ENCODE measurements around the gene RTP3.

Gene RTP3

GRCh38 chr3:46469680-46470357, 28.0 kb upstream of the RTP3 start:
- DNase-seq (ENCODE audit: low read depth) = no peak

- DNase-seq (ENCODE audit: low read depth) = no peak
Observed at GRCh38 chr3:46470831-46471230, 26.9 kb upstream of the RTP3 start.

DNA sequence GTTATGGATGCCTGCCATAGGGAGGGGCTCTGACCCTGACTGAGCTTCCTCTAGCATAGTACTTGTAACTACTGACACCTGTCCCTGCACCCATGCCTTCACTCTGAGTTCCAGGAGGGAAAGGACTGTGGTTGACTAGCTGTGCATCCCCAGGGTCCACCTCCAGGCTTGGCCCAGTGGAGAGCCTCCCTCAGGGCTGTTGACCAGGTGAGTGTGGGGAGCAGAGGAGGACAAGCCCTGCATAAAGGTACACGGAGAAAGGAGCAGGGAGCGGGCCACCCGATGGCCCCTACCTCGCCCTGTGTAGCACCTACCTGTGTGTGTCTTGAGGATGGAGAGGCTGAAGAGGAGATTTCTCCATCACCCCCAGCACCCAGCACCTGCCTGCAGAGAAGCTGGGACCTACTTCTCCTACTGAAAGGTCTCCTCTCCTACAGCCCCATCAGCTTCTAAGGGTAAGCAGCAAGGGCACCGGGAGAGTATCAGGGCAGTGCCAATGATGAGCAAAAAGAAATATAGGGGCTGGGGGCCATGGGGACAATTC, 26.3 kb upstream of the RTP3 start:
- DNase-seq (ENCODE audit: low read depth) = no peak

GRCh38 chr3:46472736-46473135, 25.0 kb upstream of the RTP3 start:
- DNase-seq (ENCODE audit: low read depth) = no peak

DNA sequence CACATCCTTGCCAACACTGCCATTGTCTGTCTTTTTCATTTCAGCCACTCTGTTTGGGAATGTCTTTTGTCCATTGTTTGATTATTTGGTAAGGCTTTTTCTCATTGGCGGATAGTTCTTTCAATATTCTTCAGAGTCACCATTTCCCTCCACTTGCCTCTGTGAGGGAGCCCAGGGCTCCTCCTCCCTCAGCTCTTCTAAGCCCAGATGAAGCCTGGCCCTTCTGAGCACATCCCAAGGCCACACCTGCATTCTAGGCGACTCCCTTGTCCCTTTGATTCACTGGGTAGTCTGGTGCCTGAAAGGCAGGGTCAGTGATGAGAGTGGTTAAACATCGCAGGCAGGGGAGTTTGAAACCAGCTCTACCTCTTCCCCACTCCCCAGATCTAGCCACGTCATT, 20.6 kb upstream of the RTP3 start:
- DNase-seq (ENCODE audit: low read depth) = no peak

DNA sequence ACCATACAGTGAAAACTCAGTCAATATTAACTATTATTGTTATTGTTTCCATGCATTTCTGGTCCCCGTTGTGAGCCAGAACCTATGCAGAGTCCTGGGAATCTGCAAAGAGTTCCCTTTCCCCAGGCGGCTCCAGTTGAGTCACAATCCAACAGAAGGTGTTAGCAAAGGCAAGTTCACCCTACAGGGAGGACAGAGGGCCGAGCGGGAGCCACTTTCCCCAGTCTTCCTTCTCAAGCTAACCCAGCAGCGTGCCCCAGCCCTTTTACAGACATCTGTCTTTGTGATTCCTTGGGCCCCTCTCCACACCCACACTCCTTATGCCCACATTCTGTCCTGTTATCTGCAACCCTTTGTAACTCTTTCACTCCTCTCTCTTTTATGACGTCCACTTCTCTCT, 20.0 kb upstream of the RTP3 start:
- DNase-seq (ENCODE audit: low read depth) = no peak

GRCh38 chr3:46478341-46478740, 19.4 kb upstream of the RTP3 start:
- DNase-seq (ENCODE audit: low read depth) = no peak

DNA sequence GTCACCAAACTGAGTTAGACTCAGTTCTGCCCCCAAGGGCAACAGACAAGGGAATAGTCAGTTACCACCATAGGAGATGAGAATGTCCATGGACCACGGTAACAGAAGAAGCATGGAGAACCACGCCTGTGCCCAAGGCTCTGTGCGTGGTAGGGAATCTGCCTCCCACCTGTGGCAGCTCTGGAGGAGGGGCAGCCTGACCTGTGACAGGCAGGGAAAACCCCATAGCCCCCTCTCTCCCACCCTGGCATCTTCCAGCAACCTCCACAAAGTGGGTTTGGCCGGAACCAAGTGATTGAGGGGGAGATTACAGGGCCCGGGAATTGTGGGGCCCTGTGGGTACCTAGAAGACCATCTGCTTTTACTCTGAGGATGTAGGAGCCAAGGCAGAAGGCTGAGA, 18.8 kb upstream of the RTP3 start:
- no peak for DNase-seq (ENCODE audit: low read depth)

DNA sequence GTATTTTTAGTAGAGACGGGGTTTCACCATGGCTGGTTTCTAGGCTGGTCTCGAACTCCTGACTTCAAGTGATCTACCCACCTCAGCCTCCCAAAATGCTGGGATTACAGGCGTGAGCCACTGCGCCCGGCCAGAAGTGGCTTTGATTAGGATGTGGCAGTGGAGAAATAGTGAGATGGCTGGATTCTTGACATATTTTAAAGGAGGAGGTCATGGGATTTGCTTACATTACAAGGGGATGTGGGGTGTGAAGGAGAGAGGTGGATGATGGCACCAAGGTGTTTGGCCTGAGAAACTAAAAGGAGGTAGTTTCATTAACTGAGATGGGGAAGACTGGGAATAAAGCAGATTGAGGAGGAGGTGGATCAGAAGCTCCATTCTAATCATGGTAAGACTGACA, 18.1 kb upstream of the RTP3 start:
- peak; percentile 43 for DNase-seq (ENCODE audit: low read depth)

- no peak for DNase-seq (ENCODE audit: low read depth)
Observed at GRCh38 chr3:46480491-46481195, 17.1 kb upstream of the RTP3 start.

DNA sequence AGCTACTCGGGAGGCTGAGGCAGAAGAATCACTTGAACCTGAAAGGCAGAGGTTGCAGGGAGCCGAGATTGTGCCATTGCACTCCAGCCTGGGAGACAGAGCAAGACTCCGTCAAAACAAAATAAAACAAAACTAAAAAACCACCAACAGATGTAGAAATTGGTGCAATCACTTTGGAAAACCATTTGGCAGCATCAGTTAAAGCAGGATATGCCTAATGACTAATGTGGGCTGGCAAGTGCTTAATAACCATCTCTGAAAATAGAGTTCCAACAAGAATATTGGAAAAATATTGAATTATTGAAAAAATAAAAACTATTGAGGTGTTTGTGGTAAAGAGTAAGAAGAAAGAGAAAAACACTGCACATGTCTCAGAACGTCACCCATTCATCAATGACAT, 16.1 kb upstream of the RTP3 start:
- no peak for DNase-seq (ENCODE audit: low read depth)

DNA sequence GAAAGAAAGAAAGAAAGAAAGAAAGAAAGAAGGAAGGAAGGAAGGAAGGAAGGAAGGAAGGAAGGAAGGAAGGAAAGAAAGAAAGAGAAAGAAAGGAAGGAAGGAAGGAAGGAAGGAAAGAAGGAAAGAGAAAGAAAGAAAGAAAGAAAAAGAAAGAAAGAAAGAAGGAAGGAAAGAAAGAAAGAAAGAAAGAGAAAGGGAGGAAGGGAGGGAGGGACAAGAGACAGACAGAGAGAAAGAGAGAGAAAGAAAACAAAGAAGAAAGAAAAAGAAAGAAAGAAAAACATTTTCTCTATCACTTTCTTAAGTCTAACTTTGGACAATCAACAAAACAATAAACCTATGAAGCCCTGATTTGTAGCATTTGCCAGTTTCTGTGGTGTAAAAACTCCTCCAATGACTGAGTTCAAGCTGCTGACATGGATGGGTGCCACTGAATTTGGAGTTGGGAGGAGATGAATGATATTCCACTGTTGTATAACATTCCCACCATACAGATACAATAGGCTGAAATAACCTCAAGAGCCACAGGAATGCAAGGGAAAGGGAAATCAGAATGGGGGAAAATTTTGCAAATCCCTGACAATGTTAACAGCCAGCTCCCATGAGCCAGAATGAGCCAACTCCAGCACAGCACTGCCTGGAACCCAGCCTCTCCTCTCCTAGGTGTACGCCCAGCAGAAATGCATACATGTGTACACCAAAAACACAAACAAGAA, 15.0 kb upstream of the RTP3 start:
- peak; percentile 84 for DNase-seq (ENCODE audit: low read depth)

- no peak for DNase-seq (ENCODE audit: low read depth)
Observed at GRCh38 chr3:46483825-46484224, 14.0 kb upstream of the RTP3 start.

GRCh38 chr3:46484388-46484787, 13.4 kb upstream of the RTP3 start:
- no peak for DNase-seq (ENCODE audit: low read depth)

- no peak for DNase-seq (ENCODE audit: low read depth)
Observed at GRCh38 chr3:46484911-46485778, 12.6 kb upstream of the RTP3 start.

GRCh38 chr3:46485779-46486175, 12.0 kb upstream of the RTP3 start:
- DNase-seq (ENCODE audit: low read depth) = no peak

- peak; percentile 86 for DNase-seq (ENCODE audit: low read depth)
Observed at GRCh38 chr3:46488735-46489361, 8.9 kb upstream of the RTP3 start.

DNA sequence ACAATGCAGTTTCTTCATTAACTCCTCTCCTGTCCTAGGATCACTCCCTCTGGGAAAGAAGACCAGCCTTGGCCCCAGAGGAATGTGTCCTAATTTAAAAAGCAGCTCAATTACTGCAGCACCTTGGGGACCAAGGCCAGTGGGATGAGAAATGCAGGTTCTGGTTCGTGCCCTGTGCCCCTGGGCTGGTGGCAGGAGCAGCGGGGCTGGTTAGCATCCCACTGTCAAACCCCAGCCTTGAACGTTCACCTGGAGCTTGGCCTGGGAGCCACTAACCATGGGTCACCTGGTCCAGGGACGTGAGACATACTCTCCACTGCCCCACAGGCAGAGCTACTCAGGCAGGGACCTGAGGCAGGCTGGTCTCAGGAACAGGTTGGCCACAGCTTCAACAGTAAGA, 8.4 kb upstream of the RTP3 start:
- DNase-seq (ENCODE audit: low read depth) = no peak

DNA sequence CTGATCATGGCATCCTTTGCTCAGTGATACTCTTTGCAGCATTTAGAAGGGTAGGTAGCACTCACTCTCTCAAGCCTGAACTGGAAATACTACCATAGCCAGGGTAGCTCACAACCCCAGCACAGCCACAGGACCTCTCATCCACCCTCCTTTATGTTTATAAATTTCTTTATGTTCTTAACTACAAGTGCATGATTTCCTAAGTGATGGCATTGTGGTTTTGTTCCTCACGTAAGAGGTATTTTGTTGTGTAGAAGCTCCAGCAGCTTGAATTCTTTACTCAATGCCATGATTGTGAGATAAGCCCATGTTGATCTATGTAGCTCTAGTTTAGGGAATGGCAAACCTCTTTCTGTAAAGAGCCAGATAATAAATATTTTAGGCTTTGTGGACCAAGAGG, 7.9 kb upstream of the RTP3 start:
- peak; percentile 81 for DNase-seq (ENCODE audit: low read depth)

GRCh38 chr3:46490338-46491084, 7.3 kb upstream of the RTP3 start:
- DNase-seq (ENCODE audit: low read depth) = peak; percentile 61
